HG03432 (cell line): ENCODE results near the gene TOMM40L.
A peak's percentile ranks its signal among the peaks of the same experiment; 100 is the strongest.
"Not testable (repeated sequence)": the region's sequence is repeated elsewhere in the genome, so short reads cannot be mapped to it uniquely, and the experiment has no call there.

Source experiments
- ATAC-seq: cut with Tn5 transposase; IDR thresholded peaks from one replicate; pipeline ENCODE4 v1.9.1; 2021; ENCODE audit warnings: mild to moderate bottlenecking, moderate library complexity; ENCODE audit not compliant: unreplicated experiment

Gene TOMM40L

GRCh38 chr1:161219078-161219892 is 6.6 kb upstream of the TOMM40L start:
- ATAC-seq: no peak

- no peak for ATAC-seq
These were observed 5.9 kb upstream of the TOMM40L start for GRCh38 chr1:161220002-161220401.

DNA sequence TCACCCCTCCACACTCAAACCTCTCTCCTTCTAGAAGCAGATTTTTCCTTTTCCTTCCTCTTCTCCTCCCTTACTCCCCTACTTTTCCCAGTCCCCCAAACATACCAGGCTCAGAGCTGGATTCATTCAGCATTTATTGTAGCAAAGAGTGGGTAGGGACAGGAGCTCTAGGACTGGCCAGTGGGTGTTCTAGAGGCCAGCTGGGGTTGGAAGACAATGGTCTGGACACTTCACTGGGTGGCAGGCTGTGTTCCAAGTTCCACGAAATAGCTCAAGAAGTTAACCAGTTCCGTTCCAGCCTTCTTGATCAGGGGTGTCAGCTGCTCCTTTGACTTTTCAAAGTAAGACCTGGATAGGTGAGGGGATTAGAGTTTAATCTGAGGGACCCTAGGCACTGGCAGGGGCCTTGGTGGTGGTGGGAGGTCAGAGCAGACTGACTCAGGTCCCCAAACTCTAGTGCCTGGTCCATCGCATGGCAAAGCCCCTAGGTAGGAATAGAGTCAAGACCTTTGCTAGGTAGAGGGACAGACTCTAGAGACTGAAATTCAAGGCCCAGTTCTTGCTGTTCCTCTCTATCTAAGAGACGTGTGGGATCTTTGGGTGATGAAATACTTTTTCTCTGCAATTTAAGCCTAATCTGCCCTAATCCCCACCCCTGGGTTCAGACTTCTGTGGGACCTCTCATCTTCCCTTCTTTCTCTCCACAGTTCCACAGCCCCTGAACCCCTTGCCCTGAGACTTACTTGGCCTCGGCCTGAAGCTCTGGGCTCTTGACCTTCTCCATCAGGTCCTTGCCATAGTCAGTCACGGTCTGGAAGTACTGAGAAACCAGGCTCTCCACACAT is 3.5 kb upstream of the TOMM40L start:
- ATAC-seq: no peak

GRCh38 chr1:161223805-161224694 is 1.8 kb upstream of the TOMM40L start:
- ATAC-seq: no peak

DNA sequence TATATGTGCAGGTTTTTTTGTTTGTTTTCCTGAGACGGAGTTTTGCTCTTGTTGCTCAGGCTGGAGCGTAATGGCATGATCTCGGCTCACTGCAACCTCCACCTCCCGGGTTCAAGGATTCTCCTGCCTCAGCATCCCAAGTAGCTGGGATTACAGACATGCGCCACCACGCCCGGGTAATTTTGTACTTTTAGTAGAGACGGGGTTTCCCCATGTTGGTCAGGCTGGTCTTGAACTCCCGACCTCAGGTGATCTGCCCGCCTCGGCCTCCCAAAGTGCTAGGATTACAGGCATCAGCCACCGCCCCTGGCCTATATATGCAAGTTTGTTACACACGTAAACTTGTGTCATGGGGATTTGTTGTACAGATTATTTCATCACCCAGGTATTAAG is 1.2 kb upstream of the TOMM40L start:
- ATAC-seq: not testable (repeated sequence)

- ATAC-seq: no peak
These were observed 704 bp upstream of the TOMM40L start for GRCh38 chr1:161225178-161225533.

- no peak for ATAC-seq
These were observed 456 bp downstream of the TOMM40L start for GRCh38 chr1:161226320-161226711.

GRCh38 chr1:161226759-161227158 is 899 bp downstream of the TOMM40L start:
- ATAC-seq: no peak

DNA sequence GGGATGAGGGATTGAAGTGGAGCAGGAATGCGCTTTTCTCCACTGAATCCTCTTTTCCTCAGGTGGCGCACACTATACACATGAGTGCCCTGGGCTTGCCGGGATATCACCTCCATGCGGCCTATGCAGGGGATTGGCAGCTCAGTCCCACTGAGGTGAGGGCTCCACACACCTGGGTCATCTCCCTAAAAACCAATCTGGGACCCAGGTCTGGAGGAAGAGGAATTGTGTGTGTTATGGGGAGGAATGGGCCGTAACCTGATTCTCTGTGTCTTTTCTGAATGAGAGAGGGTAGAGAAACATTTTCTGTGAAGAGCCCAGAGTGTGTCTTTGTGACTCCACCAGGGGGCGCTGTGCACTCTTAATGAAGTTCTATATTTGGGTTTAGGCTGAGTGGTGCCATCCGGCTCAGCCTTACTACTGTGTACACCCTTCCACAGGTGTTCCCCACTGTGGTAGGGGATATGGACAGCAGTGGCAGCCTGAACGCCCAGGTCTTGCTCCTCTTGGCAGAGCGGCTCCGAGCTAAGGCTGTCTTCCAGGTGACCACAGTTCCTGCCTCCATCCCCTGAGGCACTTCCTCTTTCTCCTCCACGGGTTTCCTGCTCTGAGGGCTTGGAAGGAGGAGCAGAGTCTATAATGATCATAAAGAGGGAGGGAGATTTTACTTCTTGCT is 1.5 kb downstream of the TOMM40L start:
- peak; percentile 37 for ATAC-seq

DNA sequence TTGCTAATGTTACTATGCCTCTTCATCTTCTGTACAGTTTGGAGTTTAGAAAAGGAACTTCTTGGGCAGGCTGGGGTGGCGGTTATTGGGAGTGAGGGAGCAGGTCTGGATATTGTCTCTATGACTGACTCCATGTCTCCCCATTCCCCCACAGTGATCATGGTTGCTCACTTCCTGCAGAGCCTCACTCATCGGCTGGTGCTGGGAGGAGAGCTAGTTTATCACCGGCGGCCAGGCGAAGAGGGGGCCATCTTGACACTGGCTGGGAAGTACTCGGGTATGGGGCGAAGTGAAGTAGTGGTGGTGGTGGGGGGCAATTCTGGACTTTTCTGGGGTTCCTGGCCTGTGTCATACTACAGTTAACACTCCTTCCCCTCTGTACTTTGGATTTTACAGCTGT is 2.2 kb downstream of the TOMM40L start:
- no peak for ATAC-seq

GRCh38 chr1:161229896-161230295 is 4.0 kb downstream of the TOMM40L start:
- no peak for ATAC-seq

- no peak for ATAC-seq
These were observed 4.9 kb downstream of the TOMM40L start for GRCh38 chr1:161230762-161231161.

GRCh38 chr1:161233102-161233501 is 7.2 kb downstream of the TOMM40L start:
- ATAC-seq: no peak

DNA sequence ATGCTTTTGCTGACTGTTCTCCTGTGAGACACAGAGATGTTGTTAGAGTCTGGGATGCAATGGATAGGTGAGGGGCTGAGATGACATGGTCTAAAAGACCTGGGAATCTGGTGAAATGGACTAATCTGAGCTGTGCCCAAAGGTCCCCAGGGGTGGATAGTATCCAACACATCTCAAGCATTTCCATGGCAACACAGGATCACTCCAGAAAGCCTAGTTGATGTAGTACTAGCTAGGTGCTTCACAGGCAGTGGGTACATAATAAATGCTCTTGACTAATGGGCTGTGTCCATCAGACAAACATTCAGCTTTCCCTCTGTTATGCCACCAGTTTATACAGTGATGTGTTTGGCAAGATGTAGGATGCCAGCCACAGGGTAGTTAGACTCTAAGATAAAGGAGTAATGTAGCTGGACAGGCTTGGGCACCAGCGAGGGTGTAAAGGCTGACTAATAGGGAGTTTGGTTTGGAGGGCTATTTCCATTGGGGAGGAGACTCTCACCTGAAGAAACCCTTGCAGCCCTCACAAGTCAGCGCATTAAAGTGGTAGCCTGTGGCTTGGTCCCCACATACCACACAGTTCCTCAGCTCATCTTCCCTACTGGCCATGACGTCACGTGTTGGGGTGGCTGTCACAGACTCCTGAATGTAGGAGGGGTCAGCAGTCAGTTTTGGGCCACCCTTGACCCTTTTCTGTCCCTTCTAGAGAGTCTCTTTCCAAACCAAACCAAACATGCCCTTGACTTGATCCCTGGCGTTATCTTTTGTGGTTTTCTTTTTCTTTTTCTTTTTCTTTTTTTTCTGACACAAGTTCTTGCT is 10.3 kb downstream of the TOMM40L start:
- no peak for ATAC-seq

DNA sequence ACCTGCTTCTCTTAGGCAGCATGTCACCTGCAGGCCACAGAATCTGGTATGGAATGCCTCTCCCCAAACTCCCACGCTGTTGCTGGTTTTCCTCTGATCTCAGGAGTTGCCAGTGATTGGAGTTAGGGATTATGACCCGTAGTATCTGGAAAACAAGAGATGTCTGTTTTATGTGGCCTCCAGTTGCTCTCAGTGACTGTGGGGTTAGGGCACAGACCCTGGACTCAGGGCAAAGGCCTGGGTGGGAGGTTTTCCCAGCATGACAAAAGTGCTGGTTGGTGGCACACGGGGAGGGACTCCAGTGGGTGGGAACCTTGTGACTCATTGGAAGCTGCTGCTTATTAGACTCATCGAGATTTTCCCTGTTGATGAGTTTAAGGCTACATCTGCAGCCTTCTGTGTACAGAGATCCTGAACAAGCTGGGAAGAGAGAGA is 12.2 kb downstream of the TOMM40L start, which contains the start of gene NR1I3:
Gene NR1I3 (minus strand): TSS at position 165 of the 435 bp plus-strand sequence. CDS start 1,638 bp downstream, outside the sequence.
- ATAC-seq: no peak

DNA sequence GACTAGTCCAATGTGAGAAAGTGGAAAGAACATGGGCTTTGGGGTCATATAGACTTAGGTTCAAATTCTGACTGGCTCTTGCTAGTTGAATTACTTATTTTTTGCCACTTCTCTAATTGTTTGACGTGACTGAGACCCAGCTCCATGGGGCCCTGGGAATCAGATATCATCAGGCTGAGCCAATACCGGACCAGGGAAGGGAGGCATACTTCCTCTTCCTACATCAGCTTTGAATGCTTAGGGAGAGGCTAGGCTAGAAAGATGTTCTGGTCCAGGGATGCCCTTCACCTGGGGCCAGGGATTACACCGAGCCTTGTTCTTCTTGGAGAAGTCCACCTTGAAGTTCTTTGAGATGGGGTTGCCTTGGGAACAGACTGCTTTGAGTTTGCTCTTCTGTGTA is 15.8 kb downstream of the TOMM40L start:
- no peak for ATAC-seq

GRCh38 chr1:161242313-161242712 is 16.5 kb downstream of the TOMM40L start:
- ATAC-seq: no peak

DNA sequence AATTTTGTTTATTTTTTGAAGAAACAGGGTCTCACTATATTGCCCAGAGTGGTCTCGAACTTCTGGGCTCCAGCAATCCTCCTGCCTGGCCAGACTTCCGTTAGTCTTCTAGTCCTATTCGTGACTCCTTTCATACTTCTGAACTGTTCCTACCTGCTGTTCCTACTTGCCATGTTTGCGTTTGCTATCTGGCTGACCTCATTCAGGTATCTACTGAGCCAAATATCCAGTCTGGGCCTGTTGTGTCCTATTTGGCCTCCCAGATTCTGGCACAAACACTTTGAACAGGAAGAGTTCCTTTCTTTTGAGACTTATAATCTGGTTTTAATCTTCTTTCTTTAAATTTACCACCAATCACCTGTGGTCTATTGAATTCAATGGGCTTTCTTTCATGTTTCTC is 19.0 kb downstream of the TOMM40L start:
- no peak for ATAC-seq

GRCh38 chr1:161250100-161250499 is 24.2 kb downstream of the TOMM40L start:
- ATAC-seq: not testable (repeated sequence)

DNA sequence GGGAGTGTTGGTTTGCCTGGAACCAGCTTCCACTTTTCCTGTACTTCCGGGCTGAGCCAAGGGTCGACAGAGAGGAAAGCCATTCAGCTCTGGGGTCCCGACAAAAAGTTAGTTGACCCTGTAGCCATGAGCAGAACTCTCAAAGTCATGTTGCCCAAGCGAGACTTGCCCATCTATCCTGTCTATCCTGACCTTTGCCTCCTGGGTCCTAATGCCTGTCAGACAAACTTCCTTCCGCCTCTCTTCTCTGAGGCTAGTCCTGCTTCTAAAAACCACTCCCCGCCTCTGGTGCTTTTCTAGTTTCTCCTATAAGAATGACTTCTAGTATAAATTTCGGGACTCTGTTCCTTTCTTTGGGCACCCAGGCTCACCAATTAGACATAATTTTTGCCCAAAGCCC is 25.0 kb downstream of the TOMM40L start:
- ATAC-seq: no peak
